ENCODE measurements around the gene NOTUM. TPM values are rescaled to one million over a fixed set of nuclear protein-coding genes. Genes with fewer than 3 reads are reported as not detected.
"Not testable (repeated sequence)": the region's sequence is repeated elsewhere in the genome, so short reads cannot be mapped to it uniquely, and the experiment has no call there.

The NOTUM gene
- total RNA-seq, 6 donors from 2014 or later, result 0.89 to 5.0 (median 2.3) TPM

GRCh38 chr17:81956607-81957589 is 4.1 kb downstream of the NOTUM start:
- H3K36me3 ChIP-seq, result no peaks in the 10 kb centered on the region
- H3K9me3 ChIP-seq, result no peaks in the 10 kb centered on the region
- peak in 1 of 2 donors; percentile 81 for DNase-seq
- 74 to 90% methylated on average over 11 to 38 of the region's 45 CpGs for WGBS, 2 donors
- peaks cover 14 to 30% (median 21%) of the 10 kb centered on the region in 4 donors for H3K4me1 ChIP-seq
- ATAC-seq (ENCODE audit: low FRiP score in 2 of 2), result no peak
- no peak for TF ChIP-seq CTCF (IDR thresholded peaks at IDR 0.05)
- H3K4me3 ChIP-seq, result no peak overlapping the region
- no peak overlapping the region for H3K27ac ChIP-seq
- peaks cover 0 to 30% (median 16%) of the 10 kb centered on the region in 4 donors for H3K27me3 ChIP-seq

- H3K27me3 ChIP-seq, result peaks cover 0 to 22% (median 12%) of the 10 kb centered on the region in 4 donors
- no peaks in the 10 kb centered on the region for H3K36me3 ChIP-seq
- H3K4me3 ChIP-seq, result no peak overlapping the region
- no peaks in the 10 kb centered on the region for H3K9me3 ChIP-seq
- DNase-seq (peak in 1 of 2 donors; percentile 25), ATAC-seq (ENCODE audit: low FRiP score in 2 of 2) (peak in 1 of 2 donors; percentile 28)
- H3K4me1 ChIP-seq, result peaks cover 14 to 20% (median 16%) of the 10 kb centered on the region in 4 donors
- no peak overlapping the region for H3K27ac ChIP-seq
- TF ChIP-seq EP300 (IDR thresholded peaks at IDR 0.05) (no peak), POLR2A (IDR thresholded peaks at IDR 0.05) (no peak), POLR2AphosphoS5 (IDR thresholded peaks at IDR 0.05) (no peak), CTCF (IDR thresholded peaks at IDR 0.05) (no peak)
- WGBS, 2 donors, result 80 to 81% methylated on average over 3 to 11 of the region's 13 CpGs
Measured at GRCh38 chr17:81955756-81956544, 5.0 kb downstream of the NOTUM start.

GRCh38 chr17:81955058-81955681 is 5.8 kb downstream of the NOTUM start:
- 89 to 91% methylated on average over 21 to 26 of the region's 26 CpGs for WGBS, 2 donors
- H3K36me3 ChIP-seq, result no peaks in the 10 kb centered on the region
- ATAC-seq (ENCODE audit: low FRiP score in 2 of 2), result no peak
- no peak overlapping the region for H3K4me3 ChIP-seq
- no peak overlapping the region for H3K27ac ChIP-seq
- no peaks in the 10 kb centered on the region for H3K9me3 ChIP-seq
- DNase-seq, result peak in 1 of 2 donors; percentile 69
- TF ChIP-seq POLR2AphosphoS5 (IDR thresholded peaks at IDR 0.05) (no peak), CTCF (IDR thresholded peaks at IDR 0.05) (no peak), EP300 (IDR thresholded peaks at IDR 0.05) (no peak), POLR2A (IDR thresholded peaks at IDR 0.05) (no peak)
- H3K4me1 ChIP-seq, result peaks cover 9 to 13% (median 10%) of the 10 kb centered on the region in 4 donors
- peaks cover 0 to 14% (median 7%) of the 10 kb centered on the region in 4 donors for H3K27me3 ChIP-seq

- peaks cover 3 to 5% (median 4%) of the 10 kb centered on the region in 4 donors for H3K4me1 ChIP-seq
- no peaks in the 10 kb centered on the region for H3K36me3 ChIP-seq
- no peak for ATAC-seq (ENCODE audit: low FRiP score in 2 of 2)
- peaks cover 0 to 9% (median 2%) of the 10 kb centered on the region in 4 donors for H3K27me3 ChIP-seq
- no peak for TF ChIP-seq CTCF (IDR thresholded peaks at IDR 0.05)
- no peak for TF ChIP-seq POLR2AphosphoS5 (IDR thresholded peaks at IDR 0.05)
- TF ChIP-seq POLR2A (IDR thresholded peaks at IDR 0.05), result no peak
- TF ChIP-seq EP300 (IDR thresholded peaks at IDR 0.05), result no peak
- no peaks in the 10 kb centered on the region for H3K9me3 ChIP-seq
- H3K27ac ChIP-seq, result no peak overlapping the region
- H3K4me3 ChIP-seq, result no peak overlapping the region
- WGBS, 2 donors, result 87% methylated on average over 12 to 19 of the region's 19 CpGs
- no peak for DNase-seq
Measured at GRCh38 chr17:81954131-81955057, 6.6 kb downstream of the NOTUM start.

- DNase-seq; H3K4me1 ChIP-seq; H3K27me3 ChIP-seq; H3K36me3 ChIP-seq; ATAC-seq (ENCODE audit: low FRiP score in 2 of 2); H3K4me3 ChIP-seq; H3K27ac ChIP-seq; H3K9me3 ChIP-seq: not testable (repeated sequence)
- 79 to 87% methylated on average over 5 of the region's 5 CpGs for WGBS, 2 donors
Measured at GRCh38 chr17:81953443-81953842, 7.5 kb downstream of the NOTUM start.

Data from upper lobe of left lung (tissue), 6 donors.